Measurements from ENCODE around the gene DUSP23.

DNA sequence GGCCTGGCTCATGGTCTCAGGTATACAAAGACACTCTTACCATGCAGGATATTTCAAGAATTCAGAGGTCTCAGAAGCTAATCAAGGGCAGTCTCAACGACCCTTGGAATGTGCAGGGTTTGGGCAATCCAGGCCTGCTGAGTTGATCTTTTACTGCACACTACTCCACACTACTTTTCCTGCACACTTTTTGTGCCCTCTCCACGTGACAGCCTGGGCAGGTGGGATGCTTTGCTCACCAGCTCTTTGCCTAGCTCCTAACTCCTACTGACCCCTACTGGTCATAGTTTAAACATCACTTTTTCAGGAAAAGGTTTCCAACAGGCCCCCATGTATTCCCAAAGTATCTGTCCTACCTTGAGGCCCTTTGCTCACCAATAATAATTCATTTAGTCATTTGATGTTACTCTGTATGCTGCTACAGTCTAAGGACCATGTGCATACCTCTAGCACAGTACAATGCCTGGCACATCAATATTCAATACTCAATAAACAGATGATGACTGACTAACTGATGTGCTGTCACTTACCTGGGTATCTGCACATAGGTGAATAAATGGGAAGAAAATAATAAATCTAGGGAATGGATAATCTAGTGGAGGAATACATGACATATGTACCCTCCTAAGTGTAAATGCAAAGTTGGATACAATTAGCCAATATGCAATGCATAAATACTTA is 9.6 kb downstream of the DUSP23 start:
- TF ChIP-seq, protein P1, sequence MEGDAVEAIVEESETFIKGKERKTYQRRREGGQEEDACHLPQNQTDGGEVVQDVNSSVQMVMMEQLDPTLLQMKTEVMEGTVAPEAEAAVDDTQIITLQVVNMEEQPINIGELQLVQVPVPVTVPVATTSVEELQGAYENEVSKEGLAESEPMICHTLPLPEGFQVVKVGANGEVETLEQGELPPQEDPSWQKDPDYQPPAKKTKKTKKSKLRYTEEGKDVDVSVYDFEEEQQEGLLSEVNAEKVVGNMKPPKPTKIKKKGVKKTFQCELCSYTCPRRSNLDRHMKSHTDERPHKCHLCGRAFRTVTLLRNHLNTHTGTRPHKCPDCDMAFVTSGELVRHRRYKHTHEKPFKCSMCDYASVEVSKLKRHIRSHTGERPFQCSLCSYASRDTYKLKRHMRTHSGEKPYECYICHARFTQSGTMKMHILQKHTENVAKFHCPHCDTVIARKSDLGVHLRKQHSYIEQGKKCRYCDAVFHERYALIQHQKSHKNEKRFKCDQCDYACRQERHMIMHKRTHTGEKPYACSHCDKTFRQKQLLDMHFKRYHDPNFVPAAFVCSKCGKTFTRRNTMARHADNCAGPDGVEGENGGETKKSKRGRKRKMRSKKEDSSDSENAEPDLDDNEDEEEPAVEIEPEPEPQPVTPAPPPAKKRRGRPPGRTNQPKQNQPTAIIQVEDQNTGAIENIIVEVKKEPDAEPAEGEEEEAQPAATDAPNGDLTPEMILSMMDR (IDR thresholded peaks at IDR 0.05), result peak in 5 of 6 experiments; percentile 26 to 50 (median 39)
- TF ChIP-seq POLR2A (IDR thresholded peaks at IDR 0.05), result no peak

Data from thyroid gland (tissue), 4 donors.